Loucy (cell line): Measurements from ENCODE around the gene FAM222A.
A peak's percentile ranks its signal among the peaks of the same experiment; 100 is the strongest.

Source experiments
- H2AFZ ChIP-seq: fragments of 200-600 bp; sonication (generic); 2 replicates; pipeline ENCODE4 v1.6.0; 2016; ENCODE audit warnings: antibody characterized with exemption, mild to moderate bottlenecking, low read length, moderate library complexity
- H3F3A ChIP-seq: fragments of 200-600 bp; 2 replicates; pipeline ENCODE4 v1.6.0; 2016; ENCODE audit warnings: antibody characterized with exemption, low read depth, mild to moderate bottlenecking
- H3K27me3 ChIP-seq: fragments of 200-600 bp; sonication (generic); 2 replicates; pipeline ENCODE4 v1.6.1; 2014; ENCODE audit warnings: low read length, mild to moderate bottlenecking; ENCODE audit not compliant: insufficient read depth, poor library complexity, severe bottlenecking
- H3K36me3 ChIP-seq: fragments of 200-600 bp; sonication (generic); 2 replicates; pipeline ENCODE4 v1.6.1; 2016; ENCODE audit warnings: low read length; ENCODE audit not compliant: insufficient read depth
- H3K4me1 ChIP-seq: fragments of 200-600 bp; sonication (generic); 2 replicates; pipeline ENCODE4 v1.5.1; 2014; ENCODE audit warnings: low read length, mild to moderate bottlenecking; ENCODE audit not compliant: insufficient read depth, poor library complexity, severe bottlenecking
- H3K4me2 ChIP-seq: fragments of 200-600 bp; sonication (generic); 2 replicates; pipeline ENCODE4 v1.6.0; 2014; ENCODE audit warnings: antibody characterized with exemption, low read length, low read depth, mild to moderate bottlenecking; ENCODE audit not compliant: poor library complexity, severe bottlenecking
- H3K4me3 ChIP-seq: fragments of 200-600 bp; sonication (generic); 2 replicates; pipeline ENCODE4 v1.5.1; 2014; ENCODE audit warnings: low read length, mild to moderate bottlenecking, mixed read lengths; ENCODE audit not compliant: poor library complexity, severe bottlenecking
- H3K79me2 ChIP-seq: fragments of 200-600 bp; sonication (generic); 2 replicates; pipeline ENCODE4 v1.6.1; 2014; ENCODE audit warnings: low read length; ENCODE audit not compliant: insufficient read depth
- H3K9ac ChIP-seq: fragments of 200-600 bp; sonication (generic); 2 replicates; pipeline ENCODE4 v1.6.0; 2014; ENCODE audit warnings: mild to moderate bottlenecking, low read depth, low read length, moderate library complexity; ENCODE audit not compliant: poor library complexity, severe bottlenecking
- H3K9me2 ChIP-seq: fragments of 200-600 bp; sonication (generic); replicated peaks from 2 replicates; pipeline ENCODE4 v1.6.1; 2016; ENCODE audit warnings: low read depth, low read length, mixed read lengths
- H3K9me3 ChIP-seq: fragments of 200-600 bp; sonication (generic); 2 replicates; pipeline ENCODE4 v1.6.1; 2014; ENCODE audit warnings: mild to moderate bottlenecking, antibody characterized with exemption, low read length, low read depth; ENCODE audit not compliant: insufficient read depth
- H4K20me1 ChIP-seq: fragments of 200-600 bp; sonication (generic); 2 replicates; pipeline ENCODE4 v1.6.0; 2014; ENCODE audit warnings: antibody characterized with exemption, low read length, mild to moderate bottlenecking; ENCODE audit not compliant: insufficient read depth, poor library complexity, severe bottlenecking
- EZH2phosphoT487 ChIP-seq: fragments of 200-600 bp; IDR thresholded peaks from 2 replicates; pipeline ENCODE4 v1.6.1; 2018; ENCODE audit warnings: antibody characterized with exemption, mild to moderate bottlenecking, moderate library complexity, borderline replicate concordance
- TF ChIP-seq, protein P1 (sequence below): fragments of 200-600 bp; sonication (generic); conservative IDR thresholded peaks from 2 replicates; pipeline ENCODE4 v1.5.1; 2014; ENCODE audit warnings: mild to moderate bottlenecking, antibody characterized with exemption, low read length

The FAM222A gene

DNA sequence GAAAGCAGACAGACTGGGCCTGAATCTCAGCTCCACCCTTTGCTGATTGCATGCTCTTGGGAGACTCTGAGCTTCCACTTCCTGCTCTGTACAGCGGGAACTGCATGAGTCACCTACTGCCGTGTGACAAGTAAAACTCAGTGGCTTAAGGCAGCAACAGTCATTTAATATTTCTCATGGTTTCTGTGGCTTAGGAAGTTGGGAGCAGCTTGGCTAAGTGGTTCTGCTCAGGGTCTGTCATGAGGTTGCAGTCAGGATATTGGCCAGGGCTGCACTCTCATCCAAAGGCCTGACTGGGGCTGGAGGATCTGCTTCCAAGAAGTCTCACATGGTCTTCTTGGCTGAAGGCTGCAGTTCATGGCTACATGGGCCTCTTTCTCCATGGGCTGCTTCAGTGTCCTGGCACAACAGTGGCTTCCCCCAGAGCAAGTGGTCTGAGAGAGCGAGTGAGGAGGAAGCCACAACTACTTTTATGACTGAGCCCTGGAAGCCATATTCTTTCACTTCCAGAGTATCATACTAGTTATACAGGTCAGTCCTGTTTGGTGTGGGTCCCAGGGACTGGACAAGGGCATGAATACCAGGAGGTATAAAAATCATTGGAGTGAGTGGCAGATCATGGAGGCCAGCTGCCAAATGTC lies 49.7 kb downstream of the FAM222A start:
- H3K9ac ChIP-seq: no peak overlapping the region
- H3F3A ChIP-seq: no peaks in the 10 kb centered on the region
- no peaks in the 10 kb centered on the region for H3K9me3 ChIP-seq
- H3K4me1 ChIP-seq: no peaks in the 10 kb centered on the region
- H3K79me2 ChIP-seq: no peaks in the 10 kb centered on the region
- H3K4me3 ChIP-seq: no peak overlapping the region
- no peak overlapping the region for H2AFZ ChIP-seq
- TF ChIP-seq, protein P1, sequence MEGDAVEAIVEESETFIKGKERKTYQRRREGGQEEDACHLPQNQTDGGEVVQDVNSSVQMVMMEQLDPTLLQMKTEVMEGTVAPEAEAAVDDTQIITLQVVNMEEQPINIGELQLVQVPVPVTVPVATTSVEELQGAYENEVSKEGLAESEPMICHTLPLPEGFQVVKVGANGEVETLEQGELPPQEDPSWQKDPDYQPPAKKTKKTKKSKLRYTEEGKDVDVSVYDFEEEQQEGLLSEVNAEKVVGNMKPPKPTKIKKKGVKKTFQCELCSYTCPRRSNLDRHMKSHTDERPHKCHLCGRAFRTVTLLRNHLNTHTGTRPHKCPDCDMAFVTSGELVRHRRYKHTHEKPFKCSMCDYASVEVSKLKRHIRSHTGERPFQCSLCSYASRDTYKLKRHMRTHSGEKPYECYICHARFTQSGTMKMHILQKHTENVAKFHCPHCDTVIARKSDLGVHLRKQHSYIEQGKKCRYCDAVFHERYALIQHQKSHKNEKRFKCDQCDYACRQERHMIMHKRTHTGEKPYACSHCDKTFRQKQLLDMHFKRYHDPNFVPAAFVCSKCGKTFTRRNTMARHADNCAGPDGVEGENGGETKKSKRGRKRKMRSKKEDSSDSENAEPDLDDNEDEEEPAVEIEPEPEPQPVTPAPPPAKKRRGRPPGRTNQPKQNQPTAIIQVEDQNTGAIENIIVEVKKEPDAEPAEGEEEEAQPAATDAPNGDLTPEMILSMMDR: no peak
- TF ChIP-seq EZH2phosphoT487: no peak
- no peaks in the 10 kb centered on the region for H4K20me1 ChIP-seq
- H3K27me3 ChIP-seq: no peaks in the 10 kb centered on the region
- no peak overlapping the region for H3K4me2 ChIP-seq
- H3K9me2 ChIP-seq: no peaks in the 10 kb centered on the region
- no peaks in the 10 kb centered on the region for H3K36me3 ChIP-seq

DNA sequence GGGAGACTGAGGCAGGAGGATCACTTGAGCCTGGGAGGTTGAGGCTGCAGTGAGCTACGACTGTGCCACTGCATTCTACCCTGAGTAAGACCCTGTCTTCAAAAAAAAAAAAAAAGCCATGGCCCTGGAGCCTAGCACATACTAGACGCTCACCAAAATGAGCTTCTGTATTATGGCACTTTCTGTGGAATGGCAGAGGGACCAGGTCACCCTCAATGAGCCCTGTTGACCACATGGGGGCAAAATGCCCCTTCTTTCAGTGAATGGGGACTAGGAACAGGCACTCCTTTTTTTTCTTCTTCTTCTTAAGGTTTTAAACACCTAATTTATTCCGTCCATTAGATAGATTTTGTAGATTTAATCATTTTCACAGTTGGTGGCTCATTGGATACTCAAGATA lies 50.5 kb downstream of the FAM222A start:
- Histone ChIP-seq H3K4me1 (no peaks in the 10 kb centered on the region), H2AFZ (no peak overlapping the region), H3K9me3 (no peaks in the 10 kb centered on the region), H3K36me3 (no peaks in the 10 kb centered on the region), H3K27me3 (no peaks in the 10 kb centered on the region), H3F3A (no peaks in the 10 kb centered on the region), H3K9me2 (no peaks in the 10 kb centered on the region), H3K4me3 (no peak overlapping the region), H3K4me2 (no peak overlapping the region), H3K9ac (no peak overlapping the region), H4K20me1 (no peaks in the 10 kb centered on the region), H3K79me2 (no peaks in the 10 kb centered on the region)
- no peak for TF ChIP-seq EZH2phosphoT487
- TF ChIP-seq, protein P1: peak; percentile 54

DNA sequence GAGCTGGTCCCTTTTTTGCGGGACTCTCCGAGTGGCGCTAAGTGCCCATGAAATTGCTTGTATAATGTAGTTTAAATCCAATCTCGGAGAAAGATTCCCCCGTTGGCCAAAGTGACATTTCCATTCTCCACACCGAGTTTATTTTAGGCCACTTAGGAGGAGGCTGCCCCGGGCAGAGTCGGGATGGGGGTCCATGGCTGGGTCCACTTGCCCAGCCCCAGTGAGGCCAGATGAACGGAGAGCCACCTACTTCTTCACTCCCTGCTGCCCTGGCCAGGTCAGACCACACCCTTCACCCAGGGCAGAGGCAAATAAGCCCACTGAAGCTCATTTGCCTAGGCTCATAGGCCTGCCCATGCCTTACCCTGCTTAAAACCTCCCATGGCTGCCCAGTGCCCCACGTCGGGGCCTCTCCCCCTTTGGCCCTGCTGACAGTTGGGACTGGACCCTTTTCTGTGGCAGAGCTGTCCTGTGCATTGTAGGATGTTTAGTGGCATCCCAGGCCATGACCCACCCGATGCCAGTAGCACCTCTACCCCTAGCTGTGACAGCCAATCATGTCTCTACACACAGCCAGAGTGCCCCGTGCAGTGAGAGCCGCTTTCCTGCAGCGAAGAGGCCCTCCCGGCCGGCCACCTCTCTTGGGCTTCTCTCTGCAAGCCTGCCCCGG lies 51.3 kb downstream of the FAM222A start:
- H3K9ac ChIP-seq: no peak overlapping the region
- no peaks in the 10 kb centered on the region for H3K27me3 ChIP-seq
- no peaks in the 10 kb centered on the region for H3K79me2 ChIP-seq
- no peaks in the 10 kb centered on the region for H3K9me3 ChIP-seq
- H3K4me2 ChIP-seq: no peak overlapping the region
- H3K9me2 ChIP-seq: no peaks in the 10 kb centered on the region
- H3F3A ChIP-seq: no peaks in the 10 kb centered on the region
- H3K36me3 ChIP-seq: no peaks in the 10 kb centered on the region
- H3K4me1 ChIP-seq: no peaks in the 10 kb centered on the region
- no peak for TF ChIP-seq EZH2phosphoT487
- TF ChIP-seq, protein P1: no peak
- H3K4me3 ChIP-seq: no peak overlapping the region
- no peak overlapping the region for H2AFZ ChIP-seq
- H4K20me1 ChIP-seq: no peaks in the 10 kb centered on the region
